ENCODE measurements around the gene THSD7B. TPM values are rescaled to one million over a fixed set of nuclear protein-coding genes. Genes with fewer than 3 reads are reported as not detected.

Gene THSD7B
- total and polyA plus RNA-seq, 2 of the 8 experiments (the other 6 are each of a cell fraction or from before 2014, with no cell fraction given) = 0.60 to 2.9 TPM

DNA sequence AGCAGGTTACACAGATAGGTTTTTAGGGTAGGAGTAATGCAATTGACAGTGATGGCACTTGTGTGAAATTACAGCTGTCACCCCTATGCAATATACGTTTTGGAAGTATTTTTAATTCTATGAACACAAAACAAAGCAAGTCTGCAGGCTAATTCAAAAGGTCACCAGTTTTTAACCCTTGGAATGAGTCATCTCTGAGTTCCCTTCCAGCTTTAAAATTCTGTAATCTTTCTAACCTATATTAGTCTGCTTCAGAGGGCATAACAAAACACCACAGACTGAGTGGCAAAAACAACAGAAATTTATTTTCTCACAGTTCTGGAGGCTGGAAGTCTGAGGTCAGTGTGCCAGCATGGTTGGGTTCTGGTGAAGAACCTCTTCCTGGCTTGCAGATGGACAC is 602.0 kb downstream of the THSD7B start:
- DNase-seq (ENCODE audit: low read depth in 1 of 2, low spot score in 2 of 2) (no peak), FAIRE-seq (no peak)
- Histone ChIP-seq H2BK12ac (ENCODE audit: low read depth, low read length) (no peak overlapping the region), H2BK5ac (ENCODE audit: low read depth, low read length) (no peak overlapping the region), H3K9ac (replicated peaks in 1 of 4; ENCODE audit: extremely low read depth in 1 of 4, low read depth in 3 of 4, low read length in 3 of 4) (no peak overlapping the region), H4K20me1 (replicated peaks in 1 of 2; ENCODE audit: control insufficient read depth in 1 of 2, insufficient read depth in 2 of 2, low read length in 2 of 2) (no peaks in the 10 kb centered on the region), H3K14ac (ENCODE audit: insufficient read length) (no peak overlapping the region), H3K36me3 (ENCODE audit: control insufficient read depth in 2 of 4, insufficient read depth in 4 of 4, low read length in 3 of 4) (no peaks in the 10 kb centered on the region), H2BK20ac (ENCODE audit: low read length) (no peak overlapping the region), H4K5ac (ENCODE audit: insufficient read length, low read depth, low read length) (no peak overlapping the region), H3K9me3 (ENCODE audit: insufficient read depth in 2 of 2, low read depth in 1 of 2, low read length in 1 of 2) (no peaks in the 10 kb centered on the region), H4K91ac (replicated peaks; ENCODE audit: insufficient read length, low read length) (no peak overlapping the region), H3K23me2 (ENCODE audit: low read depth, low read length) (no peaks in the 10 kb centered on the region), H2AFZ (ENCODE audit: low read length) (no peak overlapping the region), H3K79me1 (ENCODE audit: low read depth, low read length) (no peaks in the 10 kb centered on the region), H3K4me3 (ENCODE audit: extremely low read depth in 1 of 4, insufficient read depth in 2 of 4, low read depth in 3 of 4, low read length in 4 of 4) (no peak overlapping the region), H3K18ac (ENCODE audit: extremely low read depth, low read length) (no peak overlapping the region), H2BK120ac (replicated peaks; ENCODE audit: low read depth, low read length) (no peak overlapping the region), H3K23ac (ENCODE audit: insufficient read length) (no peak overlapping the region), H3K4me1 (replicated peaks in 1 of 4; ENCODE audit: control insufficient read depth in 3 of 4, insufficient read depth in 4 of 4, low read length in 3 of 4) (no peaks in the 10 kb centered on the region), H3K27me3 (replicated peaks in 1 of 4; ENCODE audit: control insufficient read depth in 3 of 4, extremely low read depth in 1 of 4, insufficient read depth in 3 of 4, low read length in 3 of 4) (no peaks in the 10 kb centered on the region), H2AK5ac (ENCODE audit: low read depth, low read length) (no peak overlapping the region), H4K8ac (ENCODE audit: extremely low read depth, insufficient read depth, low read length) (no peak overlapping the region), H3K56ac (replicated peaks; ENCODE audit: insufficient read length, low read depth, low read length) (no peak overlapping the region), H3K4me2 (ENCODE audit: insufficient read depth in 1 of 2, low read depth in 2 of 2, low read length in 2 of 2) (no peak overlapping the region), H3K4ac (replicated peaks; ENCODE audit: insufficient read length, low read depth, low read length) (no peak overlapping the region), H3K79me2 (ENCODE audit: control insufficient read depth in 1 of 2, insufficient read depth in 2 of 2, low read length in 2 of 2) (no peaks in the 10 kb centered on the region), H3K27ac (ENCODE audit: low read depth, low read length) (no peak overlapping the region), H2BK15ac (ENCODE audit: low read length) (no peak overlapping the region)
- ChIA-PET CTCF (ENCODE audit: partially characterized antibody) (no interaction called here), POLR2A (ENCODE audit: partially characterized antibody) (no interaction called here)
- 94% methylated on average over 1 of the region's 1 CpG; no CpG with 5 or more reads in 1 of the 2 experiments for WGBS, 2 experiments (ENCODE audit: extremely low coverage in 1 of 2, insufficient coverage in 1 of 2, insufficient read length in 1 of 2, insufficient replicate concordance in 2 of 2, low coverage in 1 of 2, low lambda C conversion rate in 2 of 2, missing lambda C conversion rate in 1 of 2)
- TF ChIP-seq YY1 (IDR thresholded peaks at IDR 0.05; ENCODE audit: low read depth, low read length) (no peak), CHD2 (IDR thresholded peaks at IDR 0.05; ENCODE audit: low read length) (no peak), KDM4A (IDR thresholded peaks at IDR 0.05; ENCODE audit: low read depth, low read length, severe bottlenecking) (no peak), SRF (IDR thresholded peaks at IDR 0.05; ENCODE audit: low read depth, low read length) (no peak), ASH2L (IDR thresholded peaks at IDR 0.05; ENCODE audit: low read length) (no peak)
